Neutrophil (primary cell): ENCODE data around the gene ASTN2.

Experiments used
- H3K27ac ChIP-seq: fragments of 200-600 bp; sonication (generic); 2 replicates; pipeline ENCODE4 v1.5.1; 2016; ENCODE audit warnings: mild to moderate bottlenecking, moderate library complexity
- H3K27me3 ChIP-seq: fragments of 200-600 bp; sonication (generic); 2 replicates; pipeline ENCODE4 v1.6.0; 2016; ENCODE audit warnings: mild to moderate bottlenecking
- H3K36me3 ChIP-seq: fragments of 200-600 bp; sonication (generic); 2 replicates; pipeline ENCODE4 v1.5.1; 2017
- H3K4me1 ChIP-seq, 2 experiments: fragments of 200-600 bp in 1 of 2; sonication (generic) in 1 of 2; 1 replicate in 1 of 2; 2 replicates in 1 of 2; pipeline versions ENCODE4 v1.5.1 to v1.6.1; 2013 to 2016; ENCODE audit warnings: low read depth in 1 of 2, low read length in 1 of 2, mild to moderate bottlenecking in 1 of 2, moderate library complexity in 1 of 2; ENCODE audit not compliant: control insufficient read depth in 1 of 2, insufficient read depth in 1 of 2
- H3K4me3 ChIP-seq, 2 experiments: fragments of 200-600 bp in 1 of 2; sonication (generic) in 1 of 2; 1 replicate in 1 of 2; 2 replicates in 1 of 2; pipeline ENCODE4 v1.5.1; 2013 to 2016; ENCODE audit warnings: low read depth in 1 of 2, low read length in 1 of 2, mild to moderate bottlenecking in 1 of 2, moderate library complexity in 1 of 2
- H3K9me3 ChIP-seq: fragments of 200-600 bp; sonication (generic); 2 replicates; pipeline ENCODE4 v1.5.1; 2016
- TF ChIP-seq, protein P1 (sequence below): fragments of 200-600 bp; sonication (generic); IDR thresholded peaks from 2 replicates; pipeline ENCODE4 v1.5.1; 2016; ENCODE audit warnings: antibody characterized with exemption

The ASTN2 gene

DNA sequence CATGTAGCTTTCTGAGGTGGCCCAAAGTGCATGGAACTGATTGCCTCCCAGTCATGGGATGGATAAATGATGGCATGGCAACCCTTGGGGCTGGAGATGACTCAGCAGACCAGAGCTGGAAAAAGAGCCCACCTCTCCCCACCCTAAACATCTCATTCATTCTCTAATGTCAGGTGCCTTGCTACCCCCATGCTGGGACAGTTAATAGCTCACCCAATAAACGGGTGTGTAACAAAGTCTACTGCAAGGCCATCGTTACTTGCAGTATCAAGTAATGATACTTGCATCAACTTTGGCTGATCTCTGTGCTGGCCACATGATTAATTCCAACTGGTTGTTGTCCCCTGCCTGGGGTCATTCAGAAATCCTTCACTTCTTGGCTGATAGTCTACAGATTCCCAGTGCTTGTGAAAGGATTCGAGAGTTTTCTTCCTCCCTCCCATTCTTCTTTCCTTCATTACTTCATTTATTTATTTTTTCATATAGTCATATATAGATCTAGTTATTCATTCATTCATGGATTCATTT is 850.5 kb downstream of the ASTN2 start:
- Histone ChIP-seq H3K36me3 (no peaks in the 10 kb centered on the region), H3K27ac (no peak overlapping the region), H3K9me3 (no peaks in the 10 kb centered on the region), H3K4me3 (no peak overlapping the region), H3K27me3 (no peaks in the 10 kb centered on the region), H3K4me1 (no peaks in the 10 kb centered on the region)
- TF ChIP-seq, protein P1, sequence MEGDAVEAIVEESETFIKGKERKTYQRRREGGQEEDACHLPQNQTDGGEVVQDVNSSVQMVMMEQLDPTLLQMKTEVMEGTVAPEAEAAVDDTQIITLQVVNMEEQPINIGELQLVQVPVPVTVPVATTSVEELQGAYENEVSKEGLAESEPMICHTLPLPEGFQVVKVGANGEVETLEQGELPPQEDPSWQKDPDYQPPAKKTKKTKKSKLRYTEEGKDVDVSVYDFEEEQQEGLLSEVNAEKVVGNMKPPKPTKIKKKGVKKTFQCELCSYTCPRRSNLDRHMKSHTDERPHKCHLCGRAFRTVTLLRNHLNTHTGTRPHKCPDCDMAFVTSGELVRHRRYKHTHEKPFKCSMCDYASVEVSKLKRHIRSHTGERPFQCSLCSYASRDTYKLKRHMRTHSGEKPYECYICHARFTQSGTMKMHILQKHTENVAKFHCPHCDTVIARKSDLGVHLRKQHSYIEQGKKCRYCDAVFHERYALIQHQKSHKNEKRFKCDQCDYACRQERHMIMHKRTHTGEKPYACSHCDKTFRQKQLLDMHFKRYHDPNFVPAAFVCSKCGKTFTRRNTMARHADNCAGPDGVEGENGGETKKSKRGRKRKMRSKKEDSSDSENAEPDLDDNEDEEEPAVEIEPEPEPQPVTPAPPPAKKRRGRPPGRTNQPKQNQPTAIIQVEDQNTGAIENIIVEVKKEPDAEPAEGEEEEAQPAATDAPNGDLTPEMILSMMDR = no peak

DNA sequence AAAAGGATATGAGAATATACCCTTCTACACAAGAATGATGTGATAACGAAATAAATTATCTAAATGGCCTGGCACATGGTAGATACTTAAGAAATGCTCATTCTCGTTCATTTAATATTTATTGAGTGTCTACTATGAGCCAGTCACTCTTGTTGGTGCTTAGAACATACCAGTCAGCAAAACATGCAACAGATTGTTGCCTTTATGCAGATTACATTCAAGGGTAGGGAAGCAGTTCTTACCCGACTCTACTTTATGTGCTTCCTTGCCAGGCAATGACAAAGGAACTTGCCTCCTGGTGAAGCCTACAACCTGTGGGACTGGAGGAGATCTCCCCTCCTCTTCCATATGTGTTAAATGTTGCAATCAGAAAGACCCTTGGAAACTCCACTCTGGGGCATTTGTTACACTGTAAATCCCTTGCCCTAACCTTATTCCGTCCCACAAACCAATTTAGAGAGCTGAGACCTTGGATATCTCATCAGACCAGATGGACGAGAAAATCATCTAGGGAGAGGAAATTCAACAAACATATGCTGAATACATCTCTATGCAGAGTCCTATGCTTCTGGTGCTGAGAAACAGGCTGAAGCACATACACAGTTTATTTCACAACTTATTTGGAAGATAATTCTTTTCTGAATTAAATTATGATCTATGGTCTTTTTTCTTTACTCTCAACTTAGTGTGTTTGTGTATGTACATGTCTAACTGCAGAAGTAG is 855.9 kb downstream of the ASTN2 start:
- H3K4me1 ChIP-seq = no peaks in the 10 kb centered on the region
- H3K36me3 ChIP-seq = no peaks in the 10 kb centered on the region
- H3K27me3 ChIP-seq = no peaks in the 10 kb centered on the region
- TF ChIP-seq, protein P1 = no peak
- H3K9me3 ChIP-seq = no peaks in the 10 kb centered on the region
- no peak overlapping the region for H3K4me3 ChIP-seq
- no peak overlapping the region for H3K27ac ChIP-seq

DNA sequence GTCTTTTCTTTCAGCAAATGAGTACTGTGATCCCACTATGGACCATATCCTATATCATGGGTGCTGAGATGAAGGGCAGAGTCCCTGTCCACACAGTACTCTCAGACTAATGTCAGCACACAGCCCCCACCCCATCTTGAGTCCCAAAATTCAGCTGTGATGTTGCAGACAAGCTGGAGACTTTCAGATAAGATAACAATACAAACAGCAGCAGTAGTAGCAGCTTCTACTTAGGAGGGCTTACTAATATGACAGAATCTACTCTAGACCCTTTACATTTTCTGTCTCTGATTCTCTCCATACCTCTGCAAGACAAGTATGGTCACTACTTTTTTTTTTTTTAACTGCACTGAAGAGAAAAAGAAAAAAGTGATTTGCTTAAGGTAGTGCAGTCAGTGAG is 856.8 kb downstream of the ASTN2 start:
- Histone ChIP-seq H3K9me3 (no peaks in the 10 kb centered on the region), H3K36me3 (no peaks in the 10 kb centered on the region), H3K27me3 (no peaks in the 10 kb centered on the region), H3K27ac (no peak overlapping the region), H3K4me3 (no peak overlapping the region), H3K4me1 (no peaks in the 10 kb centered on the region)
- TF ChIP-seq, protein P1 = no peak

DNA sequence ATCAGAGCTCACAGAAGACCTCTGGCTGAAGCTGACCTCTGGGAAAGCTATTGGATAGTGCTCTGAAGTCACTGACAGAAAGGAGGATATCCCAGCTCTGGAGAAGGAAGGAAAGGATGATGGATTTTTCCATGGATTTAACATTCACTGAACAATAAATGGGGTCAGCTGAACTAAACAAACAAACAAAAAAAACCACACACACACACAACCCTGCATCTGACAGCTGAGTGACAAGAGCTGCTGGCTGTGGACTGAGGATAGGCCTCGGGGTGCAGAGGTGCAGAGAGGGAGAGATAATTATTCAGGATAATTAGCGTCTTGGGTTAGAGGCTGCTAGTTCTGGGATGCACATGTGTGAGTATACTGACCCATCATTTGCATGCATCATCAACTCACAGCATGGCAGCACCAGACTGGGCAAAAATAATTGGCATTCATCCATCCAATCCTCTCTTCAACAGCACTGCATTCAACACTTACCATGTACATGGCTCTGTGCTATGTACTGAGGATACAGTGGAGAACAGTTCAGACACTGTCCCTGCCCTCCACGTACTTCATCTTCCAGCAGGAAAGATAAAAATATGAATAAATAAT is 859.2 kb downstream of the ASTN2 start:
- TF ChIP-seq, protein P1 = no peak
- H3K36me3 ChIP-seq = no peaks in the 10 kb centered on the region
- H3K27me3 ChIP-seq = no peaks in the 10 kb centered on the region
- no peak overlapping the region for H3K4me3 ChIP-seq
- H3K9me3 ChIP-seq = no peaks in the 10 kb centered on the region
- H3K27ac ChIP-seq = no peak overlapping the region
- H3K4me1 ChIP-seq = no peaks in the 10 kb centered on the region

DNA sequence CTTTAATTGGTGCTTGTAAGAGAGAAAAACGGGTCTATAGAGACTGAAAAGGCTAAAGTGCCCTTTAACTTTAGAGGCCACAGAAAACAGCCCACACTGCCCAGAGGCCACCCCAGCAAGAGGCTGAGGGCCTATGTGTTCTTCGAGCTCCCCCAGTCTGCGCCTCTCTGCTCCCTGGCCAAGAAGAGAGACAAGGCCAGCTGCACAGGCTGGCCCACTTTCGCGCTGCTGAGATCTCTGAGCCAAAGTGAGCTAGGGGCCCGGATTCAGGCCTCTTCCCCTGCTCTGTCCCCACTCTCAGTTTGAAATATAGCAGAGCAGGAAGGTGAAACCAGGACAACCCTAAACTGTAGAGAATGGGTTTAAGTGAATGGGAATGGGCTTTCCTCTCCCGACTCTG is 859.7 kb downstream of the ASTN2 start:
- H3K27me3 ChIP-seq = no peaks in the 10 kb centered on the region
- H3K9me3 ChIP-seq = no peaks in the 10 kb centered on the region
- TF ChIP-seq, protein P1 = no peak
- H3K36me3 ChIP-seq = no peaks in the 10 kb centered on the region
- H3K4me3 ChIP-seq = no peak overlapping the region
- H3K4me1 ChIP-seq = no peaks in the 10 kb centered on the region
- H3K27ac ChIP-seq = no peak overlapping the region
